Common myeloid progenitor, CD34-positive (primary cell): ENCODE data around the gene TMEM248. TPM values are rescaled to one million over a fixed set of nuclear protein-coding genes. Genes with fewer than 3 reads are reported as not detected.
"Not testable (repeated sequence)": the region's sequence is repeated elsewhere in the genome, so short reads cannot be mapped to it uniquely, and the experiment has no call there.

Source experiments
- CTCF ChIA-PET: fragments of 350-600 bp; sonication (Branson Sonifier 250); formaldehyde crosslinking; loops from one replicate; lab custom pipeline; 2021; ENCODE audit warnings: antibody characterized with exemption; lab: Charles Lee
- POLR2A ChIA-PET: fragments of 350-600 bp; sonication (Branson Sonifier 250); formaldehyde crosslinking; loops from one replicate; lab custom pipeline; 2021; ENCODE audit warnings: antibody characterized with exemption; lab: Charles Lee
- DNase-seq, 3 donors: peaks; one replicate each; pipeline versions ENCODE4 v3.0.0 to v3.0.0-alpha.2; 2013
- H3K27ac ChIP-seq, 2 experiments: 1 replicate in 1 of 2; 2 replicates in 1 of 2; pipeline ENCODE4 v1.7.0; 2013; ENCODE audit warnings: inconsistent platforms in 2 of 2, low read length in 2 of 2, mild to moderate bottlenecking in 2 of 2, low read depth in 1 of 2, moderate library complexity in 1 of 2; ENCODE audit not compliant: severe bottlenecking in 2 of 2, insufficient read depth in 1 of 2, poor library complexity in 1 of 2
- H3K27me3 ChIP-seq, 5 experiments: replicated peaks in 2 of 5; 1 replicate in 3 of 5; 2 replicates in 2 of 5; pipeline versions ENCODE4 v1.6.1 to v1.7.0; 2013; ENCODE audit warnings: low read length in 4 of 5, mild to moderate bottlenecking in 2 of 5, moderate library complexity in 2 of 5, inconsistent platforms in 1 of 5; ENCODE audit not compliant: insufficient read depth in 5 of 5, control insufficient read depth in 4 of 5
- H3K36me3 ChIP-seq, 4 experiments: 1 replicate in 2 of 4; 2 replicates in 2 of 4; pipeline versions ENCODE4 v1.6.1 to v1.7.0; 2013; ENCODE audit warnings: low read length in 3 of 4, control low read depth in 1 of 4, mild to moderate bottlenecking in 1 of 4; ENCODE audit not compliant: control insufficient read depth in 4 of 4, insufficient read depth in 4 of 4
- H3K4me1 ChIP-seq, 4 experiments: 1 replicate in 3 of 4; 2 replicates in 1 of 4; pipeline versions ENCODE4 v1.6.1 to v1.7.1; 2013; ENCODE audit warnings: low read length in 3 of 4, mild to moderate bottlenecking in 3 of 4, control low read depth in 1 of 4, inconsistent platforms in 1 of 4, moderate library complexity in 1 of 4; ENCODE audit not compliant: control insufficient read depth in 4 of 4, insufficient read depth in 4 of 4; ENCODE audit errors: control extremely low read depth in 1 of 4
- H3K4me3 ChIP-seq, 7 experiments: 1 replicate in 4 of 7; 2 replicates in 3 of 7; pipeline versions ENCODE4 v1.5.1 to v1.7.0; 2013; ENCODE audit warnings: mild to moderate bottlenecking in 7 of 7, low read length in 6 of 7, moderate library complexity in 6 of 7, inconsistent platforms in 2 of 7, low read depth in 2 of 7, control low read depth in 1 of 7; ENCODE audit not compliant: insufficient read depth in 4 of 7, control insufficient read depth in 1 of 7; ENCODE audit errors: extremely low read depth in 1 of 7
- H3K9me3 ChIP-seq, 5 experiments: 1 replicate in 4 of 5; 2 replicates in 1 of 5; pipeline versions ENCODE4 v1.6.1 to v1.7.1; 2013; ENCODE audit warnings: low read length in 4 of 5, mild to moderate bottlenecking in 2 of 5, inconsistent platforms in 1 of 5, low read depth in 1 of 5, moderate library complexity in 1 of 5; ENCODE audit not compliant: control insufficient read depth in 4 of 5, insufficient read depth in 2 of 5; ENCODE audit errors: control extremely low read depth in 1 of 5
- WGBS: methylation state at CpG from one replicate; pipeline ENCODE4 v1.1.5; 2013; ENCODE audit not compliant: insufficient coverage; 5-methylcytosine and 5-hydroxymethylcytosine counted together
- polyA plus RNA-seq: library from polyadenylated mRNA; unstranded; fragments of 120-200 nt; gene quantifications from one replicate; pipeline ENCODE4 v1.2.1, GENCODE V29; 2013

TMEM248 gene
- 32.5 TPM for polyA plus RNA-seq

GRCh38 chr7:66920769-66921395 lies at the start of gene TMEM248:
TMEM248 (plus strand) TSS chr7:66921225; CDS start chr7:66941866, 20,641 bp downstream.
- POLR2A ChIA-PET, result interaction anchor here (0.5 to 0.8 kb wide), 3 partner anchors 17 to 289 kb away, joined by 3 to 6 read pairs (median 3); no protein-coding TSS in a partner anchor
- H3K27ac ChIP-seq, result peak within 1 kb of the TSS; percentile 69 to 93
- H3K36me3 ChIP-seq, result peaks cover 0 to 8% (median 2%) of the 10 kb centered on the region in 4 experiments
- H3K27me3 ChIP-seq, result no peaks in the 10 kb centered on the region
- no peaks in the 10 kb centered on the region for H3K9me3 ChIP-seq
- peaks cover 7 to 28% (median 15%) of the 10 kb centered on the region in 4 experiments for H3K4me1 ChIP-seq
- H3K4me3 ChIP-seq, result peak within 1 kb of the TSS; percentile 64 to 99 (median 98)
- DNase-seq, result peak; percentile 87 to 94 (median 94)
- CTCF ChIA-PET, result interaction anchor here (1.4 to 1.8 kb wide), 2 partner anchors 13 to 76 kb away, joined by 3 to 4 read pairs; no protein-coding TSS in a partner anchor
- 0% methylated on average over 46 of the region's 67 CpGs for WGBS

- H3K27me3 ChIP-seq, result no peaks in the 10 kb centered on the region
- WGBS, result 94% methylated on average over 2 of the region's 3 CpGs
- H3K4me1 ChIP-seq, result peaks cover 0 to 7% (median 0%) of the 10 kb centered on the region in 4 experiments
- no peaks in the 10 kb centered on the region for H3K9me3 ChIP-seq
- peaks cover 0 to 20% (median 3%) of the 10 kb centered on the region in 4 experiments for H3K36me3 ChIP-seq
- no peak overlapping the region for H3K4me3 ChIP-seq
- DNase-seq, result no peak
- ChIA-PET POLR2A (no interaction called here), CTCF (interaction anchor here (0.8 kb wide), 1 partner anchor 20 kb away, joined by 3 read pairs; no protein-coding TSS in a partner anchor)
- H3K27ac ChIP-seq, result no peak overlapping the region
Measured at GRCh38 chr7:66873476-66873875, 47.5 kb upstream of the TMEM248 start.

- Histone ChIP-seq H3K4me3 (no peak overlapping the region), H3K27me3 (no peaks in the 10 kb centered on the region), H3K36me3 (peaks cover 0 to 7% (median 3%) of the 10 kb centered on the region in 4 experiments), H3K27ac (no peak overlapping the region), H3K9me3 (no peaks in the 10 kb centered on the region), H3K4me1 (peaks cover 0 to 7% (median 0%) of the 10 kb centered on the region in 4 experiments)
- POLR2A ChIA-PET, result no interaction called here
- CTCF ChIA-PET, result no interaction called here
- WGBS, result 100% methylated on average over 1 of the region's 1 CpG
- DNase-seq, result peak; percentile 7 to 65 (median 63)
Measured at GRCh38 chr7:66877577-66878300, 43.3 kb upstream of the TMEM248 start.

GRCh38 chr7:66878301-66878685 lies 42.7 kb upstream of the TMEM248 start:
- H3K4me1 ChIP-seq, H3K27me3 ChIP-seq, POLR2A ChIA-PET, H3K4me3 ChIP-seq, DNase-seq, CTCF ChIA-PET, H3K27ac ChIP-seq, H3K36me3 ChIP-seq, H3K9me3 ChIP-seq: not testable (repeated sequence)
- 91% methylated on average over 6 of the region's 7 CpGs for WGBS

- ChIA-PET CTCF (no interaction called here), POLR2A (no interaction called here)
Measured at GRCh38 chr7:66880053-66880452, 41.0 kb upstream of the TMEM248 start.

GRCh38 chr7:66880577-66880976 lies 40.4 kb upstream of the TMEM248 start:
- H3K36me3 ChIP-seq, result peaks cover 0 to 19% (median 3%) of the 10 kb centered on the region in 4 experiments
- DNase-seq, POLR2A ChIA-PET, H3K4me1 ChIP-seq, H3K27me3 ChIP-seq, H3K27ac ChIP-seq, CTCF ChIA-PET, H3K9me3 ChIP-seq, H3K4me3 ChIP-seq: not testable (repeated sequence)
- WGBS, result 95% methylated on average over 4 of the region's 6 CpGs

More at GRCh38 chr7:66880053-66880452, 41.0 kb upstream of the TMEM248 start:
- Histone ChIP-seq H3K27me3 (no peaks in the 10 kb centered on the region), H3K36me3 (peaks cover 0 to 16% (median 3%) of the 10 kb centered on the region in 4 experiments), H3K4me3 (no peak overlapping the region), H3K4me1 (peaks cover 0 to 7% (median 0%) of the 10 kb centered on the region in 4 experiments), H3K27ac (no peak overlapping the region), H3K9me3 (no peaks in the 10 kb centered on the region)
- DNase-seq, result no peak
- 81% methylated on average over 4 of the region's 5 CpGs for WGBS

- no peak for DNase-seq
- Histone ChIP-seq H3K9me3 (no peaks in the 10 kb centered on the region), H3K27ac (no peak overlapping the region), H3K27me3 (no peaks in the 10 kb centered on the region), H3K4me3 (no peak overlapping the region), H3K36me3 (peaks cover 0 to 24% (median 3%) of the 10 kb centered on the region in 4 experiments), H3K4me1 (no peaks in the 10 kb centered on the region)
- ChIA-PET CTCF (interaction anchor here (1.7 kb wide), 1 partner anchor 9 kb away, joined by 4 read pairs; no protein-coding TSS in a partner anchor), POLR2A (no interaction called here)
- WGBS, result 97% methylated on average over 2 of the region's 7 CpGs
Measured at GRCh38 chr7:66883716-66884115, 37.3 kb upstream of the TMEM248 start.
